Suprapubic skin (tissue), 4 donors: Measurements from ENCODE around the gene REEP2. TPM values are rescaled to one million over a fixed set of nuclear protein-coding genes. Genes with fewer than 3 reads are reported as not detected.
A peak's percentile ranks its signal among the peaks of the same experiment; 100 is the strongest.

Experiments
- DNase-seq, 2 donors: peaks; one replicate each; pipeline ENCODE4 v3.0.0-alpha.2; 2019; ENCODE audit warnings: low spot score in 2 of 2
- H3K27ac ChIP-seq: fragments of 200-600 bp; sonication (generic); one replicate; pipeline ENCODE4 v1.5.1; 2019
- H3K27me3 ChIP-seq: fragments of 200-600 bp; sonication (generic); one replicate; pipeline ENCODE4 v1.5.1; 2019
- H3K36me3 ChIP-seq: fragments of 200-600 bp; sonication (generic); one replicate; pipeline ENCODE4 v1.5.1; 2019
- H3K4me1 ChIP-seq: fragments of 200-600 bp; sonication (generic); one replicate; pipeline ENCODE4 v1.5.1; 2019
- H3K4me3 ChIP-seq: fragments of 200-600 bp; sonication (generic); one replicate; pipeline ENCODE4 v1.5.1; 2019; ENCODE audit warnings: mild to moderate bottlenecking
- H3K9me3 ChIP-seq: fragments of 200-600 bp; sonication (generic); one replicate; pipeline ENCODE4 v1.5.1; 2019
- EP300 ChIP-seq: sonication (generic); formaldehyde crosslinking; IDR thresholded peaks from one replicate; pipeline ENCODE4 v1.6.1; 2017; ENCODE audit warnings: antibody characterized with exemption
- POLR2A ChIP-seq, 2 donors: fragments of 450-650 bp; IDR thresholded peaks; one replicate each; pipeline ENCODE4 v1.6.1; 2017; ENCODE audit warnings: antibody characterized with exemption in 2 of 2, mild to moderate bottlenecking in 2 of 2, moderate library complexity in 2 of 2
- POLR2AphosphoS5 ChIP-seq, 3 donors: sonication (generic); formaldehyde crosslinking; IDR thresholded peaks; one replicate each; pipeline ENCODE4 v1.6.1; 2017; ENCODE audit warnings: antibody characterized with exemption in 3 of 3
- WGBS: methylation state at CpG from one replicate; pipeline ENCODE4 v1.1.5; 2018; 5-methylcytosine and 5-hydroxymethylcytosine counted together
- total RNA-seq, 4 donors: library from RNA; depleted of rRNA; stranded (reverse); fragments of >200 nt; gene quantifications; one replicate each; pipeline ENCODE4 v1.1.0, GENCODE V29; 2016
- TF ChIP-seq, protein P1 (sequence below), 2 donors: fragments of 200-600 bp in 1 of 2; fragments of 450-650 bp in 1 of 2; sonication (generic) in 1 of 2; IDR thresholded peaks; one replicate each; pipeline ENCODE4 v1.5.1; 2016 to 2019; ENCODE audit warnings: antibody characterized with exemption in 2 of 2, mild to moderate bottlenecking in 1 of 2, moderate library complexity in 1 of 2

The REEP2 gene
- total RNA-seq, 4 donors from 2014 or later = 1.5 to 2.6 (median 1.8) TPM

- Histone ChIP-seq H3K36me3 (peaks cover 38% of the 10 kb centered on the region), H3K9me3 (no peaks in the 10 kb centered on the region), H3K4me1 (peaks cover 22% of the 10 kb centered on the region), H3K4me3 (peak overlapping the region; percentile 54), H3K27me3 (no peaks in the 10 kb centered on the region), H3K27ac (no peak overlapping the region)
- WGBS = 79% methylated on average over 11 of the region's 11 CpGs
- TF ChIP-seq, protein P1, sequence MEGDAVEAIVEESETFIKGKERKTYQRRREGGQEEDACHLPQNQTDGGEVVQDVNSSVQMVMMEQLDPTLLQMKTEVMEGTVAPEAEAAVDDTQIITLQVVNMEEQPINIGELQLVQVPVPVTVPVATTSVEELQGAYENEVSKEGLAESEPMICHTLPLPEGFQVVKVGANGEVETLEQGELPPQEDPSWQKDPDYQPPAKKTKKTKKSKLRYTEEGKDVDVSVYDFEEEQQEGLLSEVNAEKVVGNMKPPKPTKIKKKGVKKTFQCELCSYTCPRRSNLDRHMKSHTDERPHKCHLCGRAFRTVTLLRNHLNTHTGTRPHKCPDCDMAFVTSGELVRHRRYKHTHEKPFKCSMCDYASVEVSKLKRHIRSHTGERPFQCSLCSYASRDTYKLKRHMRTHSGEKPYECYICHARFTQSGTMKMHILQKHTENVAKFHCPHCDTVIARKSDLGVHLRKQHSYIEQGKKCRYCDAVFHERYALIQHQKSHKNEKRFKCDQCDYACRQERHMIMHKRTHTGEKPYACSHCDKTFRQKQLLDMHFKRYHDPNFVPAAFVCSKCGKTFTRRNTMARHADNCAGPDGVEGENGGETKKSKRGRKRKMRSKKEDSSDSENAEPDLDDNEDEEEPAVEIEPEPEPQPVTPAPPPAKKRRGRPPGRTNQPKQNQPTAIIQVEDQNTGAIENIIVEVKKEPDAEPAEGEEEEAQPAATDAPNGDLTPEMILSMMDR (IDR thresholded peaks at IDR 0.05) = no peak
- TF ChIP-seq POLR2A (IDR thresholded peaks at IDR 0.05) (no peak), EP300 (no peak), POLR2AphosphoS5 (IDR thresholded peaks at IDR 0.05) (no peak)
- DNase-seq = no peak
Measured at GRCh38 chr5:138438003-138438723, 694 bp upstream of the REEP2 start.

DNA sequence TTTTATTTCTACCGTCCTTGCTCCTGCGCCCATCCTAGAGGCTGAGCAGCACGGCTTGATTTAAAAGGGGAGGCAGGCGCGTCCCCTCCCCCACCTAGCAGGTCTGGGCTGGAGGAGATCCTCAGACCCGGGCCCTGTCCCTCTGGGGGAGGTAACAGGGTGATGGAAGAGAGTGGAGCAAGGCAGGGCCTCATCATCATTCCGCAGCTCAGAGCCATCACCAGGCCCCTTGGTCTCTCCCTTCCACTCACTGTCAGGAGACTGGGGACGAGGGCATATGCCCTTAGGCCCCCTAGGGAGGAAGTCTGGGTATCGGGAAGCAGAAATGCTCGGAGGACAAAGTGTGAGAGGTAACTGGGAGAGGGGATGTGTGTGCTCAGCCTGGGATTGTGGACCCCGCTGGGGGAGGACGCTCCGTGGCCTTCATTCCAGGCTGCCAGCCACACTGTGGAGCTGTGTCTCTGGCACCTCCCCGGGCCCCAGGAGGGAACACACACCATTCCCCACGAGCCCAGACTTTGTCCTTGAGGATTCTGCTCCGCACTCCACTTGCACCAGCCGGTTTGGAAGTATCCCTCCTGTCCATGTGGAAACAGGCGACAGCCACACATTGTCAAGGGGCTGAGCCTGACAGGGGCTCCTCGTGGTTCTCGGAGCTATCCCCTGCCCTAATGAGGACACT is 761 bp downstream of the REEP2 start:
- H3K27ac ChIP-seq = no peak overlapping the region
- TF ChIP-seq, protein P1 (IDR thresholded peaks at IDR 0.05) = no peak
- TF ChIP-seq POLR2A (IDR thresholded peaks at IDR 0.05) (no peak), EP300 (no peak), POLR2AphosphoS5 (IDR thresholded peaks at IDR 0.05) (no peak)
- no peaks in the 10 kb centered on the region for H3K9me3 ChIP-seq
- no peaks in the 10 kb centered on the region for H3K27me3 ChIP-seq
- peaks cover 22% of the 10 kb centered on the region for H3K4me1 ChIP-seq
- H3K36me3 ChIP-seq = peaks cover 24% of the 10 kb centered on the region
- peak overlapping the region; percentile 54 for H3K4me3 ChIP-seq
- 41% methylated on average over 14 of the region's 20 CpGs for WGBS
- DNase-seq = no peak

GRCh38 chr5:138440159-138441073 is 1.6 kb downstream of the REEP2 start:
- Histone ChIP-seq H3K36me3 (peaks cover 16% of the 10 kb centered on the region), H3K4me3 (no peak overlapping the region), H3K9me3 (no peaks in the 10 kb centered on the region), H3K27ac (no peak overlapping the region), H3K4me1 (peaks cover 22% of the 10 kb centered on the region), H3K27me3 (no peaks in the 10 kb centered on the region)
- no peak for TF ChIP-seq POLR2A (IDR thresholded peaks at IDR 0.05)
- TF ChIP-seq, protein P1 (IDR thresholded peaks at IDR 0.05) = no peak
- no peak for TF ChIP-seq POLR2AphosphoS5 (IDR thresholded peaks at IDR 0.05)
- no peak for TF ChIP-seq EP300
- WGBS = 79% methylated on average over 15 of the region's 17 CpGs
- DNase-seq = no peak

DNA sequence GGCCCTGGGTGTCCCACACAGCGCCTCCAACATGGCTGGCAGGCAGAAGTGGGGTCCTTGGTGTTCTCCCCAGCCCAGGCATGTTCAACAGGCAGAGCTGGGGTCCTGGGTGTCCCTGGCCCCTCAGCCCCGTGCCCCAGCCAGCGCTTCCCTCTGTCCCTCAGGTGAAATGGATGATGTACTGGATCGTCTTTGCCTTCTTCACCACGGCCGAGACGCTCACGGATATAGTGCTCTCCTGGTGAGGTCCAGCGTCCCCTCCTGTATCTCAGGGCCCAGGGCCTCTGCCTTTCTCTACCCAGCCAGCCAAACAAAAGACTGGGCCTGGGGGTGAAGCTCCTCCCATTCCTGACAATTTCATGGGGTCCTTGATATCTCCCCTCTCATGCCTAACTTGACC is 2.4 kb downstream of the REEP2 start:
- TF ChIP-seq EP300 = no peak
- H3K27ac ChIP-seq = no peak overlapping the region
- no peaks in the 10 kb centered on the region for H3K27me3 ChIP-seq
- H3K4me1 ChIP-seq = peaks cover 22% of the 10 kb centered on the region
- DNase-seq = no peak
- no peak overlapping the region for H3K4me3 ChIP-seq
- no peaks in the 10 kb centered on the region for H3K9me3 ChIP-seq
- WGBS = 89% methylated on average over 8 of the region's 9 CpGs
- H3K36me3 ChIP-seq = peaks cover 8% of the 10 kb centered on the region

DNA sequence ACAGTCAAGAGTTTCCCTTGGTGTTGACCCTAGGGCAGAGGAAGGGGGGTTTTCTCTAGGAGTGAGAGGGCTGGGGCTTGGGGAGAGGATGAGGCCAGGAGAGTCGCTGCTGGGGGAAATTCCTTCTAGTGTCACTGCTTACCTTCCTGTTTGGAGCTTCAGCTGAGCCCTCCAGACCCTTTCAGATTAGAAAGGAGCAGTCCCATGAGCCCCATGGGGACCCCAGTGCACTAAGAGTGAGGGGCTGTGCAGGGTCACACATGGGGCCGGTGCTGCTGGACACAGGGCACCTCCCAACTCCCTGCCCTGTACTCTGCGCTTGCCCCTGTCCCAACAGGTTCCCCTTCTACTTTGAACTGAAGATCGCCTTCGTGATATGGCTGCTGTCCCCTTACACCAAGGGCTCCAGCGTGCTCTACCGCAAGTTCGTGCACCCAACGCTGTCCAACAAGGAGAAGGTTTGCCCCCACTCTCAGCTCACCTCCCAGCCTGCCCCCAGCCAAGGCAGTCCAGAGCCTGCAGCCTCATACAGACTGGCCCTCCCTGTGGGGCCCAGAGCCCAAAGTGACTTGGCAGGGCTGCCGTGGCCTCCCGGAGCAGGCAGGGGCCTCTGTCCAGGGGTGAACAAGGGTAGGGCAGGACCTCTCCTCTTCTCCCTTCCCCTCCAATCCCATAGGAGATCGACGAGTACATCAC is 5.4 kb downstream of the REEP2 start:
- Histone ChIP-seq H3K9me3 (no peaks in the 10 kb centered on the region), H3K27me3 (no peaks in the 10 kb centered on the region), H3K36me3 (no peaks in the 10 kb centered on the region), H3K4me1 (peaks cover 10% of the 10 kb centered on the region), H3K4me3 (no peak overlapping the region), H3K27ac (no peak overlapping the region)
- peak in 1 of 2 donors; percentile 69 for DNase-seq
- TF ChIP-seq EP300 (no peak), POLR2A (IDR thresholded peaks at IDR 0.05) (no peak)
- 89% methylated on average over 13 of the region's 13 CpGs for WGBS
